Measurements from ENCODE around the gene RAB7A. TPM values are rescaled to one million over a fixed set of nuclear protein-coding genes. Genes with fewer than 3 reads are reported as not detected.

Gene RAB7A
- total RNA-seq, 1 experiment from 2014 or later = 155 TPM

GRCh38 chr3:128845778-128846485, 119.9 kb downstream of the RAB7A start:
- Histone ChIP-seq H2BK120ac (ENCODE audit: low read depth, low read length, poor library complexity, severe bottlenecking) (no peak overlapping the region), H3T11ph (ENCODE audit: low read length) (no peak overlapping the region), H2AFZ (ENCODE audit: low read length) (no peak overlapping the region), H2BK15ac (ENCODE audit: low read depth, low read length) (no peak overlapping the region), H3K9me3 (ENCODE audit: control insufficient read depth, low read depth, low read length) (no peaks in the 10 kb centered on the region), H4K8ac (replicated peaks; ENCODE audit: insufficient read length, low read depth, low read length) (no peak overlapping the region), H2BK5ac (ENCODE audit: insufficient read length, low read length) (no peak overlapping the region), H3K14ac (ENCODE audit: insufficient read depth, low read length) (peak overlapping the region; percentile 58; the same call in 1 of the 2 replicates), H3K18ac (ENCODE audit: insufficient read length, low read depth, low read length) (no peak overlapping the region), H3K23ac (ENCODE audit: insufficient read length, low read depth, low read length) (no peak overlapping the region), H3K4ac (ENCODE audit: low read depth, low read length) (no peak overlapping the region), H3K9ac (ENCODE audit: extremely low read depth, insufficient read length, low read length) (no peak overlapping the region), H3K79me1 (ENCODE audit: insufficient read depth, low read depth, low read length, poor library complexity, severe bottlenecking) (no peaks in the 10 kb centered on the region), H4K91ac (ENCODE audit: insufficient read length, low read depth, low read length) (no peak overlapping the region), H3K4me2 (ENCODE audit: insufficient read depth, insufficient read length, low read length) (peak overlapping the region; percentile 49), H3K27ac (ENCODE audit: insufficient read length, low read depth, low read length) (no peak overlapping the region), H3K79me2 (ENCODE audit: insufficient read depth, low read length) (no peaks in the 10 kb centered on the region), H3K27me3 (ENCODE audit: insufficient read depth, low read length) (no peaks in the 10 kb centered on the region), H3K4me1 (ENCODE audit: insufficient read depth, low read length) (no peaks in the 10 kb centered on the region), H3K23me2 (ENCODE audit: insufficient read length, low read depth, low read length, poor library complexity, severe bottlenecking) (peaks cover 6% of the 10 kb centered on the region), H3K56ac (ENCODE audit: insufficient read length, low read depth, low read length) (no peak overlapping the region), H4K20me1 (ENCODE audit: control insufficient read depth, insufficient read depth, insufficient read length) (no peaks in the 10 kb centered on the region), H4K5ac (ENCODE audit: insufficient read length, low read depth, low read length) (no peak overlapping the region), H2BK12ac (ENCODE audit: insufficient read length, low read depth, low read length) (no peak overlapping the region), H2BK20ac (ENCODE audit: low read depth, low read length, poor library complexity, severe bottlenecking) (no peak overlapping the region), H2AK5ac (ENCODE audit: insufficient read length, low read length) (no peak overlapping the region)
- TF ChIP-seq CTCF (conservative IDR thresholded peaks at IDR 0.05) = peak; percentile 87
- peaks cover 22 to 24% of the 10 kb centered on the region in 2 experiments for H3K4me1 Mint-ChIP-seq
- 0 out of 7 replicates have a peak overlapping the region, but pooled peaks of 1 of the 3 experiments have one; percentile 28 for H3K27ac Mint-ChIP-seq
- H3K9me3 Mint-ChIP-seq = peaks cover 4 to 8% of the 10 kb centered on the region in 2 experiments
- no peaks in the 10 kb centered on the region; the same call in none of the 2 replicates for H3K27me3 Mint-ChIP-seq (ENCODE audit: low read depth)
- peaks cover 0 to 2% (median 0%) of the 10 kb centered on the region in 3 experiments; a peak in 1 of 7 replicates for H3K36me3 Mint-ChIP-seq (ENCODE audit: insufficient read depth in 1 of 3, low read depth in 3 of 3)
- H3K4me3 Mint-ChIP-seq = peak overlapping the region; percentile 48; a peak in 3 of 5 replicates
- WGBS (ENCODE audit: extremely low coverage, insufficient read length, low lambda C conversion rate) = no CpG with 5 or more reads among the region's 32 CpGs
- peak; percentile 96 for DNase-seq

All from H9 (cell line).